CD8-positive, alpha-beta memory T cell (primary cell): ENCODE data around the gene CALB2. TPM values are rescaled to one million over a fixed set of nuclear protein-coding genes. Genes with fewer than 3 reads are reported as not detected.
"Not testable (repeated sequence)": the region's sequence is repeated elsewhere in the genome, so short reads cannot be mapped to it uniquely, and the experiment has no call there.

Source experiments
- CTCF ChIA-PET: fragments of 350-600 bp; sonication (Branson Sonifier 250); formaldehyde crosslinking; loops from one replicate; lab custom pipeline; 2021; ENCODE audit warnings: antibody characterized with exemption; lab: Charles Lee
- POLR2A ChIA-PET: fragments of 350-600 bp; sonication (Branson Sonifier 250); formaldehyde crosslinking; loops from one replicate; lab custom pipeline; 2021; ENCODE audit warnings: antibody characterized with exemption; lab: Charles Lee
- DNase-seq, 5 donors: peaks; one replicate each; pipeline versions ENCODE4 v3.0.0 to v3.0.0-alpha.2; 2020 to 2022; ENCODE audit warnings: mixed read lengths in 1 of 5
- H3K27ac ChIP-seq: one replicate; pipeline ENCODE4 v1.7.0; 2013; ENCODE audit warnings: low read depth, mild to moderate bottlenecking, low read length, moderate library complexity
- H3K27me3 ChIP-seq: 2 replicates; pipeline ENCODE4 v1.7.0; 2013; ENCODE audit warnings: low read length, mild to moderate bottlenecking; ENCODE audit not compliant: insufficient read depth, poor library complexity, severe bottlenecking
- H3K36me3 ChIP-seq: 2 replicates; pipeline ENCODE4 v1.7.0; 2013; ENCODE audit warnings: mild to moderate bottlenecking, low read length, moderate library complexity; ENCODE audit not compliant: insufficient read depth
- H3K4me1 ChIP-seq: 2 replicates; pipeline ENCODE4 v1.7.0; 2013; ENCODE audit warnings: mild to moderate bottlenecking, low read length, moderate library complexity; ENCODE audit not compliant: insufficient read depth
- H3K4me3 ChIP-seq: 2 replicates; pipeline ENCODE4 v1.7.0; 2013; ENCODE audit warnings: mild to moderate bottlenecking, low read length
- H3K9me3 ChIP-seq: 2 replicates; pipeline ENCODE4 v1.7.0; 2013; ENCODE audit warnings: mild to moderate bottlenecking, low read length
- H3K27ac Mint-ChIP-seq, 8 donors: one replicate each; pipeline ENCODE4 v1.8.0; 2020 to 2021; ENCODE audit warnings: mixed read lengths in 8 of 8, mild to moderate bottlenecking in 6 of 8, inconsistent platforms in 3 of 8, moderate library complexity in 3 of 8
- H3K27me3 Mint-ChIP-seq, 2 donors: one replicate each; pipeline ENCODE4 v1.8.0; 2020 to 2021; ENCODE audit warnings: mixed read lengths in 2 of 2, mild to moderate bottlenecking in 1 of 2, moderate library complexity in 1 of 2
- H3K36me3 Mint-ChIP-seq, 3 donors: one replicate each; pipeline ENCODE4 v1.8.0; 2020 to 2021; ENCODE audit warnings: mixed read lengths in 3 of 3, inconsistent platforms in 1 of 3, mild to moderate bottlenecking in 1 of 3
- H3K4me1 Mint-ChIP-seq, 3 donors: one replicate each; pipeline ENCODE4 v1.8.0; 2020 to 2021; ENCODE audit warnings: mixed read lengths in 3 of 3, inconsistent platforms in 1 of 3, mild to moderate bottlenecking in 1 of 3
- H3K4me3 Mint-ChIP-seq, 7 donors: one replicate each; pipeline ENCODE4 v1.8.0; 2020 to 2021; ENCODE audit warnings: mixed read lengths in 7 of 7, mild to moderate bottlenecking in 6 of 7, moderate library complexity in 4 of 7, inconsistent platforms in 2 of 7
- H3K9me3 Mint-ChIP-seq, 5 donors: one replicate each; pipeline ENCODE4 v1.8.0; 2020 to 2022; ENCODE audit warnings: mixed read lengths in 5 of 5, mild to moderate bottlenecking in 3 of 5, moderate library complexity in 2 of 5, inconsistent platforms in 1 of 5
- polyA plus RNA-seq: library from polyadenylated mRNA; unstranded; fragments of 300-500 nt; fragmentation: Illumina TruSeq; gene quantifications from one replicate; pipeline ENCODE4 v1.2.3, GENCODE V29; 2021
- total RNA-seq, 2 experiments: library from RNA; stranded (reverse); gene quantifications; one replicate each; pipeline ENCODE4 v1.2.3, GENCODE V29; 2021

The CALB2 gene
- total and polyA plus RNA-seq, 3 experiments from 2014 or later: not detected

DNA sequence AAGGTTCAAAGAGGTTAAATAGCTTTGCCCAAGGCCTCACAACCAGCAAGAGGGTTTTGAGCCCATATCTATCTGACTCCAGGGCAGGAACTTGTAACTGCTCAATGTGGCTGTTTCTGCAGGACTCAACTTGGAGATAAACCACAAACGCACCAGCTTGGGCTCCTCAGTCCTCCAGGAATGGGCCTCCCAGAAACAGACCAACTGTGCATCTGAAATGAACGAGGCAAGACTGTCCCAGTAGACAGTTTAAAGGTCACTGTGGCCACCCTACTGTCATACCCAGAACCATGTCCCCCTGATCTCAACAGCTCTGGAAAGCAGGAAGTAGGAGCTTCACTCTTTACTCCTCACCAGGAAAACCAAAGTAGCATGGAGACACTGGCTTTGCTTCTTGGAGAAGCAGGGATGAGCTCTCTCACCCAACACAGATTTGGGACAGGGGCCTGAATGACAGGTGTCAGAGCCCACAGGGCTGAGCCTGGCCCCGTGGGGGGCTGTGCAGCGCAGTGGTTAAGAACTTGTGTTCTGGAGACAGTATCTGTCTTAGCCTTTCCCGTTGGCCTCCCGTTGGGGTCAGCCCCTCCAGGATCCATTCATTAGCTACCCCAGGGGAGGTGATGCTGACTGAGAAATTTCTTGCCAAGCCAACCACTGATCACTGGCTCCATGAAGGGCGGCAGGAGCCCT, 2.3 kb upstream of the CALB2 start:
- H3K9me3 ChIP-seq: no peaks in the 10 kb centered on the region
- DNase-seq: no peak
- no peak overlapping the region for H3K4me3 ChIP-seq
- Mint-ChIP-seq H3K4me3 (no peak overlapping the region), H3K36me3 (no peaks in the 10 kb centered on the region), H3K9me3 (no peaks in the 10 kb centered on the region), H3K27ac (peak overlapping the region in 1 of 8 donors; percentile 40), H3K27me3 (peaks cover 17 to 31% of the 10 kb centered on the region in 2 donors), H3K4me1 (peaks cover 4 to 5% (median 4%) of the 10 kb centered on the region in 3 donors)
- H3K27me3 ChIP-seq: peaks cover 22% of the 10 kb centered on the region
- CTCF ChIA-PET: interaction anchor here (1.1 to 1.3 kb wide), 2 partner anchors 9 to 586 kb away, joined by 3 to 4 read pairs; no protein-coding TSS in a partner anchor
- no peaks in the 10 kb centered on the region for H3K4me1 ChIP-seq
- H3K27ac ChIP-seq: no peak overlapping the region
- POLR2A ChIA-PET: no interaction called here
- H3K36me3 ChIP-seq: no peaks in the 10 kb centered on the region

DNA sequence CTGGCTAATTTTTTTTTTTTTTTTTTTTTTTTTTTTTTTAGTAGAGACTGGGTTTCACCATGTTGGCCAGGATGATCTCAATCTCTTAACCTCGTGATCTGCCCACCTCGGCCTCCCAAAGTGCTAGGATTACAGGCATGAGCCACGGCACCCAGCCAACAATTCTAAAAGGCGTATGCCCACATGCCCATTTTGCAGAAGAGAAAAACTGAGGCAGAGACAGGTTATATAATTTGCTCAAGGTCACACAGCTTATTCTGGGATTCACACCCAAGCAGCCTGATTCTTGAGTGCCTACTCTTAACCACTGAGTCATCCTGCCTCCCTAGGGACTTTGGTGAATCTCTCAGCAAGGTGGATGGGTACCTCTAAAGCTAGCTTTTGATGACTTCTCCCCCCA, 1.6 kb upstream of the CALB2 start:
- H3K9me3 ChIP-seq, H3K4me1 ChIP-seq, DNase-seq, H3K4me1 Mint-ChIP-seq, H3K9me3 Mint-ChIP-seq, H3K4me3 ChIP-seq, H3K36me3 Mint-ChIP-seq, POLR2A ChIA-PET, H3K36me3 ChIP-seq, H3K4me3 Mint-ChIP-seq, H3K27ac ChIP-seq: not testable (repeated sequence)
- CTCF ChIA-PET: interaction anchor here (1.3 kb wide), 1 partner anchor 10 kb away, joined by 4 read pairs; no protein-coding TSS in a partner anchor
- Mint-ChIP-seq H3K27me3 (peaks cover 17 to 33% of the 10 kb centered on the region in 2 donors), H3K27ac (peak overlapping the region in 1 of 8 donors; percentile 21)
- peaks cover 22% of the 10 kb centered on the region for H3K27me3 ChIP-seq

- Mint-ChIP-seq H3K4me1 (peaks cover 4 to 5% (median 4%) of the 10 kb centered on the region in 3 donors), H3K27me3 (peaks cover 12 to 33% of the 10 kb centered on the region in 2 donors), H3K4me3 (no peak overlapping the region), H3K9me3 (no peaks in the 10 kb centered on the region), H3K36me3 (no peaks in the 10 kb centered on the region), H3K27ac (peak overlapping the region in 1 of 8 donors; percentile 31)
- CTCF ChIA-PET: interaction anchor here (0.7 to 0.8 kb wide), 2 partner anchors 9 to 21 kb away, joined by 3 to 4 read pairs; no protein-coding TSS in a partner anchor
- Histone ChIP-seq H3K4me1 (no peaks in the 10 kb centered on the region), H3K4me3 (no peak overlapping the region), H3K27me3 (peaks cover 22% of the 10 kb centered on the region), H3K9me3 (no peaks in the 10 kb centered on the region), H3K27ac (no peak overlapping the region), H3K36me3 (no peaks in the 10 kb centered on the region)
- DNase-seq: no peak
- POLR2A ChIA-PET: no interaction called here
These were observed 842 bp upstream of the CALB2 start for GRCh38 chr16:71357681-71358080.

GRCh38 chr16:71359431-71359830, 908 bp downstream of the CALB2 start:
- Mint-ChIP-seq H3K9me3 (no peaks in the 10 kb centered on the region), H3K36me3 (no peaks in the 10 kb centered on the region), H3K27ac (no peak overlapping the region), H3K4me1 (peaks cover 4 to 5% (median 4%) of the 10 kb centered on the region in 3 donors), H3K27me3 (peaks cover 9 to 34% of the 10 kb centered on the region in 2 donors), H3K4me3 (peak overlapping the region in 1 of 7 donors; percentile 32)
- DNase-seq: no peak
- Histone ChIP-seq H3K36me3 (no peaks in the 10 kb centered on the region), H3K27me3 (peaks cover 22% of the 10 kb centered on the region), H3K4me1 (no peaks in the 10 kb centered on the region), H3K9me3 (no peaks in the 10 kb centered on the region), H3K4me3 (no peak overlapping the region), H3K27ac (no peak overlapping the region)
- ChIA-PET POLR2A (no interaction called here), CTCF (interaction anchor here (0.9 kb wide), 1 partner anchor 10 kb away, joined by 5 read pairs; no protein-coding TSS in a partner anchor)

- POLR2A ChIA-PET: no interaction called here
- H3K4me3 Mint-ChIP-seq: no peak overlapping the region
- no peaks in the 10 kb centered on the region for H3K36me3 Mint-ChIP-seq
- no peak overlapping the region for H3K27ac ChIP-seq
- no peaks in the 10 kb centered on the region for H3K4me1 ChIP-seq
- H3K27ac Mint-ChIP-seq: peak overlapping the region in 1 of 8 donors; percentile 54
- H3K9me3 Mint-ChIP-seq: no peaks in the 10 kb centered on the region
- no peak for DNase-seq
- H3K4me3 ChIP-seq: no peak overlapping the region
- CTCF ChIA-PET: no interaction called here
- H3K36me3 ChIP-seq: no peaks in the 10 kb centered on the region
- H3K4me1 Mint-ChIP-seq: peaks cover 4 to 5% (median 4%) of the 10 kb centered on the region in 3 donors
- peaks cover 9 to 31% of the 10 kb centered on the region in 2 donors for H3K27me3 Mint-ChIP-seq
- peaks cover 22% of the 10 kb centered on the region for H3K27me3 ChIP-seq
- H3K9me3 ChIP-seq: no peaks in the 10 kb centered on the region
These were observed 1.9 kb downstream of the CALB2 start for GRCh38 chr16:71360378-71360777.

- no peak overlapping the region for H3K27ac Mint-ChIP-seq
- Histone ChIP-seq H3K4me1 (no peaks in the 10 kb centered on the region), H3K36me3 (no peaks in the 10 kb centered on the region), H3K27me3 (peaks cover 9% of the 10 kb centered on the region), H3K9me3 (no peaks in the 10 kb centered on the region), H3K27ac (no peak overlapping the region), H3K4me3 (no peak overlapping the region)
- H3K27me3 Mint-ChIP-seq: peaks cover 11 to 42% of the 10 kb centered on the region in 2 donors
- H3K4me3 Mint-ChIP-seq: no peak overlapping the region
- ChIA-PET POLR2A (no interaction called here), CTCF (interaction anchor here (1.0 kb wide), 1 partner anchor 18 kb away, joined by 4 read pairs; no protein-coding TSS in a partner anchor)
- DNase-seq: no peak
- peaks cover 0 to 4% (median 1%) of the 10 kb centered on the region in 3 donors for H3K4me1 Mint-ChIP-seq
- H3K36me3 Mint-ChIP-seq: no peaks in the 10 kb centered on the region
- H3K9me3 Mint-ChIP-seq: no peaks in the 10 kb centered on the region
These were observed 5.7 kb downstream of the CALB2 start for GRCh38 chr16:71364133-71364681.

GRCh38 chr16:71365021-71365420, 6.5 kb downstream of the CALB2 start:
- H3K4me3 ChIP-seq: no peak overlapping the region
- Mint-ChIP-seq H3K27me3 (peaks cover 10 to 41% of the 10 kb centered on the region in 2 donors), H3K36me3 (no peaks in the 10 kb centered on the region), H3K4me1 (peaks cover 0 to 4% (median 1%) of the 10 kb centered on the region in 3 donors), H3K4me3 (no peak overlapping the region), H3K9me3 (no peaks in the 10 kb centered on the region), H3K27ac (no peak overlapping the region)
- peaks cover 1% of the 10 kb centered on the region for H3K27me3 ChIP-seq
- ChIA-PET POLR2A (no interaction called here), CTCF (interaction anchor here (1.0 kb wide), 1 partner anchor 19 kb away, joined by 4 read pairs; no protein-coding TSS in a partner anchor)
- no peaks in the 10 kb centered on the region for H3K36me3 ChIP-seq
- H3K9me3 ChIP-seq: no peaks in the 10 kb centered on the region
- H3K4me1 ChIP-seq: no peaks in the 10 kb centered on the region
- no peak overlapping the region for H3K27ac ChIP-seq
- no peak for DNase-seq
